Adipocyte (in vitro differentiated cells): ENCODE data around the gene ADAT1.

ENCODE experiments used
- DNase-seq: peaks from one replicate; pipeline ENCODE4 v3.0.0-alpha.2; 2015; ENCODE audit warnings: low read depth
- H3K27me3 ChIP-seq: replicated peaks from 2 replicates; pipeline ENCODE4 v1.7.0; 2013; ENCODE audit warnings: mild to moderate bottlenecking, low read length, moderate library complexity; ENCODE audit not compliant: control insufficient read depth, insufficient read depth
- H3K36me3 ChIP-seq: 2 replicates; pipeline ENCODE4 v1.7.0; 2013; ENCODE audit warnings: low read length, mild to moderate bottlenecking, moderate library complexity; ENCODE audit not compliant: control insufficient read depth, insufficient read depth, severe bottlenecking
- H3K4me1 ChIP-seq: 2 replicates; pipeline ENCODE4 v1.7.0; 2013; ENCODE audit warnings: mild to moderate bottlenecking, low read length, moderate library complexity; ENCODE audit not compliant: control insufficient read depth, insufficient read depth
- H3K4me3 ChIP-seq: 2 replicates; pipeline ENCODE4 v1.7.0; 2013; ENCODE audit warnings: mild to moderate bottlenecking, low read length, moderate library complexity
- H3K9ac ChIP-seq: 2 replicates; pipeline ENCODE4 v1.7.0; 2013; ENCODE audit warnings: mild to moderate bottlenecking, low read length, moderate library complexity
- H3K9me3 ChIP-seq: 2 replicates; pipeline ENCODE4 v1.7.0; 2013; ENCODE audit warnings: mild to moderate bottlenecking, low read length, moderate library complexity; ENCODE audit not compliant: control insufficient read depth

ADAT1 gene

GRCh38 chr16:75644240-75645012 is 21.3 kb upstream of the ADAT1 start:
- peaks cover 15% of the 10 kb centered on the region for H3K4me1 ChIP-seq
- no peaks in the 10 kb centered on the region for H3K27me3 ChIP-seq
- peaks cover 56% of the 10 kb centered on the region for H3K36me3 ChIP-seq
- no peaks in the 10 kb centered on the region for H3K9me3 ChIP-seq
- DNase-seq: no peak
- no peak overlapping the region for H3K4me3 ChIP-seq
- H3K9ac ChIP-seq: no peak overlapping the region

GRCh38 chr16:75640598-75640997 is 17.5 kb upstream of the ADAT1 start:
- peaks cover 3% of the 10 kb centered on the region for H3K4me1 ChIP-seq
- no peak for DNase-seq
- no peak overlapping the region for H3K9ac ChIP-seq
- H3K4me3 ChIP-seq: no peak overlapping the region
- no peaks in the 10 kb centered on the region for H3K9me3 ChIP-seq
- no peaks in the 10 kb centered on the region for H3K27me3 ChIP-seq
- H3K36me3 ChIP-seq: peaks cover 84% of the 10 kb centered on the region

GRCh38 chr16:75635036-75635435 is 12.0 kb upstream of the ADAT1 start:
- Histone ChIP-seq H3K4me1 (no peaks in the 10 kb centered on the region), H3K36me3 (peaks cover 86% of the 10 kb centered on the region), H3K9me3 (no peaks in the 10 kb centered on the region), H3K9ac (no peak overlapping the region), H3K4me3 (no peak overlapping the region), H3K27me3 (no peaks in the 10 kb centered on the region)
- no peak for DNase-seq

- H3K36me3 ChIP-seq: peaks cover 93% of the 10 kb centered on the region
- H3K4me3 ChIP-seq: no peak overlapping the region
- no peak for DNase-seq
Measured at GRCh38 chr16:75632857-75633256, 9.8 kb upstream of the ADAT1 start.

GRCh38 chr16:75630052-75630451 is 7.0 kb upstream of the ADAT1 start:
- H3K9me3 ChIP-seq: no peaks in the 10 kb centered on the region
- no peak overlapping the region for H3K4me3 ChIP-seq
- H3K9ac ChIP-seq: no peak overlapping the region
- no peaks in the 10 kb centered on the region for H3K27me3 ChIP-seq
- H3K36me3 ChIP-seq: peaks cover 93% of the 10 kb centered on the region
- H3K4me1 ChIP-seq: peaks cover 6% of the 10 kb centered on the region
- no peak for DNase-seq

More at GRCh38 chr16:75632857-75633256, 9.8 kb upstream of the ADAT1 start:
- no peaks in the 10 kb centered on the region for H3K9me3 ChIP-seq
- H3K4me1 ChIP-seq: no peaks in the 10 kb centered on the region
- no peak overlapping the region for H3K9ac ChIP-seq
- no peaks in the 10 kb centered on the region for H3K27me3 ChIP-seq

GRCh38 chr16:75629132-75629531 is 6.1 kb upstream of the ADAT1 start:
- H3K27me3 ChIP-seq: no peaks in the 10 kb centered on the region
- peaks cover 84% of the 10 kb centered on the region for H3K36me3 ChIP-seq
- H3K9ac ChIP-seq: no peak overlapping the region
- H3K4me1 ChIP-seq: peaks cover 8% of the 10 kb centered on the region
- H3K4me3 ChIP-seq: no peak overlapping the region
- H3K9me3 ChIP-seq: no peaks in the 10 kb centered on the region
- no peak for DNase-seq

GRCh38 chr16:75628351-75628750 is 5.3 kb upstream of the ADAT1 start:
- no peaks in the 10 kb centered on the region for H3K27me3 ChIP-seq
- H3K4me3 ChIP-seq: no peak overlapping the region
- H3K9me3 ChIP-seq: no peaks in the 10 kb centered on the region
- DNase-seq: no peak
- peaks cover 8% of the 10 kb centered on the region for H3K4me1 ChIP-seq
- peaks cover 76% of the 10 kb centered on the region for H3K36me3 ChIP-seq
- H3K9ac ChIP-seq: no peak overlapping the region

GRCh38 chr16:75627851-75628250 is 4.8 kb upstream of the ADAT1 start:
- Histone ChIP-seq H3K9ac (no peak overlapping the region), H3K36me3 (peaks cover 71% of the 10 kb centered on the region), H3K4me3 (no peak overlapping the region), H3K27me3 (no peaks in the 10 kb centered on the region), H3K4me1 (peaks cover 8% of the 10 kb centered on the region), H3K9me3 (no peaks in the 10 kb centered on the region)
- peak; percentile 18 for DNase-seq

GRCh38 chr16:75626806-75627205 is 3.7 kb upstream of the ADAT1 start:
- Histone ChIP-seq H3K27me3 (no peaks in the 10 kb centered on the region), H3K4me3 (no peak overlapping the region), H3K4me1 (peaks cover 15% of the 10 kb centered on the region), H3K36me3 (peaks cover 62% of the 10 kb centered on the region), H3K9me3 (no peaks in the 10 kb centered on the region), H3K9ac (no peak overlapping the region)
- no peak for DNase-seq

- peak; percentile 48 for DNase-seq
- no peak overlapping the region for H3K9ac ChIP-seq
- H3K4me1 ChIP-seq: peaks cover 28% of the 10 kb centered on the region
- H3K36me3 ChIP-seq: peaks cover 51% of the 10 kb centered on the region
- H3K27me3 ChIP-seq: no peaks in the 10 kb centered on the region
- H3K4me3 ChIP-seq: no peak overlapping the region
- H3K9me3 ChIP-seq: no peaks in the 10 kb centered on the region
Measured at GRCh38 chr16:75624921-75625334, 1.8 kb upstream of the ADAT1 start.

- DNase-seq: peak; percentile 68
- Histone ChIP-seq H3K9me3 (no peaks in the 10 kb centered on the region), H3K27me3 (no peaks in the 10 kb centered on the region), H3K4me3 (peak overlapping the region; percentile 91), H3K36me3 (peaks cover 45% of the 10 kb centered on the region), H3K4me1 (peaks cover 28% of the 10 kb centered on the region), H3K9ac (peak overlapping the region; percentile 50)
Measured at GRCh38 chr16:75621170-75621477, 2.0 kb downstream of the ADAT1 start.
